GM15510 (cell line): ENCODE data around the gene XRN1.

Experiments
- POLR2A ChIP-seq: IDR thresholded peaks from 3 replicates; pipeline ENCODE4 v1.6.1; 2011; ENCODE audit warnings: borderline replicate concordance; ENCODE audit not compliant: insufficient read length; ENCODE audit errors: extremely low read depth

XRN1 gene, protein sequence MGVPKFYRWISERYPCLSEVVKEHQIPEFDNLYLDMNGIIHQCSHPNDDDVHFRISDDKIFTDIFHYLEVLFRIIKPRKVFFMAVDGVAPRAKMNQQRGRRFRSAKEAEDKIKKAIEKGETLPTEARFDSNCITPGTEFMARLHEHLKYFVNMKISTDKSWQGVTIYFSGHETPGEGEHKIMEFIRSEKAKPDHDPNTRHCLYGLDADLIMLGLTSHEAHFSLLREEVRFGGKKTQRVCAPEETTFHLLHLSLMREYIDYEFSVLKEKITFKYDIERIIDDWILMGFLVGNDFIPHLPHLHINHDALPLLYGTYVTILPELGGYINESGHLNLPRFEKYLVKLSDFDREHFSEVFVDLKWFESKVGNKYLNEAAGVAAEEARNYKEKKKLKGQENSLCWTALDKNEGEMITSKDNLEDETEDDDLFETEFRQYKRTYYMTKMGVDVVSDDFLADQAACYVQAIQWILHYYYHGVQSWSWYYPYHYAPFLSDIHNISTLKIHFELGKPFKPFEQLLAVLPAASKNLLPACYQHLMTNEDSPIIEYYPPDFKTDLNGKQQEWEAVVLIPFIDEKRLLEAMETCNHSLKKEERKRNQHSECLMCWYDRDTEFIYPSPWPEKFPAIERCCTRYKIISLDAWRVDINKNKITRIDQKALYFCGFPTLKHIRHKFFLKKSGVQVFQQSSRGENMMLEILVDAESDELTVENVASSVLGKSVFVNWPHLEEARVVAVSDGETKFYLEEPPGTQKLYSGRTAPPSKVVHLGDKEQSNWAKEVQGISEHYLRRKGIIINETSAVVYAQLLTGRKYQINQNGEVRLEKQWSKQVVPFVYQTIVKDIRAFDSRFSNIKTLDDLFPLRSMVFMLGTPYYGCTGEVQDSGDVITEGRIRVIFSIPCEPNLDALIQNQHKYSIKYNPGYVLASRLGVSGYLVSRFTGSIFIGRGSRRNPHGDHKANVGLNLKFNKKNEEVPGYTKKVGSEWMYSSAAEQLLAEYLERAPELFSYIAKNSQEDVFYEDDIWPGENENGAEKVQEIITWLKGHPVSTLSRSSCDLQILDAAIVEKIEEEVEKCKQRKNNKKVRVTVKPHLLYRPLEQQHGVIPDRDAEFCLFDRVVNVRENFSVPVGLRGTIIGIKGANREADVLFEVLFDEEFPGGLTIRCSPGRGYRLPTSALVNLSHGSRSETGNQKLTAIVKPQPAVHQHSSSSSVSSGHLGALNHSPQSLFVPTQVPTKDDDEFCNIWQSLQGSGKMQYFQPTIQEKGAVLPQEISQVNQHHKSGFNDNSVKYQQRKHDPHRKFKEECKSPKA (N-terminal part only)

GRCh38 chr3:142447852-142448823 is at the start of gene XRN1:
Gene XRN1 (minus strand): TSS chr3:142448037. CDS start chr3:142447944, 93 bp downstream.
- peak; percentile 93 for TF ChIP-seq POLR2A

DNA sequence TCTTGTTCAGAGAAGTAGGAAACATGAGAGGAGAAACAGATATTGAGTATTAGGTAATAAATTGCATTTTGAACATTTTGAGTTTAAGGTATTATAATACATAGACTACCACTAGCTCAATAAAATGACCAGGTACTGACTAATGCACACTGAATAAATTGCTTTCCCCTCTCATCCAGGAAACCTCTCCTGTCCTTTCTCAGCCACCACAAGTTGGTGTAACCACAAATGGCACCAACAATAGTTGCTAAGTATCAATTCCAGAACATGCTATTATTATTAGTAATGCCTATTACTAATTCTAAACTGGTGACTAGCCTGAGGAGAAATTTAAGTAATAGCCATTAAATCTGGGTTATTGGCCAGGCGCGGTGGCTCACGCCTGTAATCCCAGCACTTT is 47.3 kb upstream of the XRN1 start:
- no peak for TF ChIP-seq POLR2A

- no peak for TF ChIP-seq POLR2A
These were observed 44.3 kb upstream of the XRN1 start for GRCh38 chr3:142492184-142492583.

- TF ChIP-seq POLR2A = no peak
These were observed 41.9 kb upstream of the XRN1 start for GRCh38 chr3:142489572-142490323.

DNA sequence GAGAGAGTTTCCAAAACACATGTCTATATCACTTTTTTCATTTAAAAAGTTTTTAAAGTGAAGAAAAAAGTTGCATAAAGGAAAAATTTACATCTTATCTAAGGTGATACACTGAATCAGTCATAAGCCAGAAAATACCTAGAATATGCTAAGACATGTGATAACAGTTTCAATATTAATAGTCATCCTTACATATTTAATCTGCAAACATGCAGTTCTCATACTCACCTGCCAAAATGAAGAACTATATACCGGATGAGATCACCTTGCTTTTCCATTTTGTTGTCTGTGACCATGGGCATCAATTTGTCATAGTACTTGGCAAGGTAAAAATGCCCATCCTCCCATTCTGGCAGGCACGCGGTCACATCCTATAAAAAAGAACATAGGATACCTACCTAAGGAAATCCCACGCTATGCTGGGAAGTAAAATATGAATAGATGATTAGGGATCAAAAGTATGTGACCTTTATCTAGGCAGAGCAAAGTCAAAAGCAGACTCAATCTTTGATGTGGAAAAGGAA is 37.1 kb upstream of the XRN1 start:
- no peak for TF ChIP-seq POLR2A

DNA sequence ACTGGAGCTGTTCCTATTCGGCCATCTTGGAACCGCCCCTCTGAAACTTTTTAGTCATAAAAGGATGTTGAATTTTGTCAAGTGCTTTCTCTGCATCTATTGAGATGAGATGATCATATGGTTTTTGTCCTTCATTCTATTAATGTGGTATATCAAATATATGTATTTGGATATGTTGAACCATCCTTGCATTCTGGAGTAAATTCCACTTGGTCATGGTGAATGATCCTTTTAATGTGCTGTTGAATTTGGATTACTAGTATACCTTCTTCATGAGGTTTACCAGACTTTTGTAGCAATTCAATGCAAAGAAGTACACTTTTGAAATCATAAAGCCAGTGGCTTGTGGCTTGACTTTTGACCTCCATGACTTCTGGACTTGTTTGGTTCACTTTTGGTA is 33.4 kb upstream of the XRN1 start:
- no peak for TF ChIP-seq POLR2A

- no peak for TF ChIP-seq POLR2A
These were observed 23.0 kb upstream of the XRN1 start for GRCh38 chr3:142470826-142471225.

- TF ChIP-seq POLR2A = no peak
These were observed 20.6 kb upstream of the XRN1 start for GRCh38 chr3:142468456-142468855.

- TF ChIP-seq POLR2A = no peak
These were observed 19.9 kb upstream of the XRN1 start for GRCh38 chr3:142467768-142468167.

GRCh38 chr3:142460689-142461088 is 12.9 kb upstream of the XRN1 start:
- TF ChIP-seq POLR2A = no peak

GRCh38 chr3:142459929-142460328 is 12.1 kb upstream of the XRN1 start:
- no peak for TF ChIP-seq POLR2A

- no peak for TF ChIP-seq POLR2A
These were observed 11.3 kb upstream of the XRN1 start for GRCh38 chr3:142459096-142459495.

DNA sequence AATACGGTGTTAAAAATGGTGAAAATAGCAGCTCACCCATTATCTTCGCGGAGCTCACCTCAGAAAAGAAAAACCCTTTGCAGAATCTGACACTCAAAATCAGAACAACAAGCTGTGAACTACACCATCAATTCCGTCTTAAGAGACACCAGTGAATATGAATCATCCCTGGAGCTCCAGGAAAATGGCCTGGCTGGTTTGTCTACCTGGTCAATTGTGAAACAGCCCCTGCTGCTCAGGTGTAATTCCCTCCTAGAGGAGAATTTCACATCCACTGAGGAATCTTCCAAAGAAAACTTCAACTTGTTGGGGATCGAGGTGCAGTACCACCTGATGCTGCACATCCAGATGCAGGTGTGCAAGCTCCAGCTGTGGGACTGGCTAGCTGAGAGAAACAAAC is 3.0 kb upstream of the XRN1 start:
- no peak for TF ChIP-seq POLR2A
